Cardiac fibroblast (primary cell): ENCODE measurements around the gene NEURL1B.
"Not testable (repeated sequence)": the region's sequence is repeated elsewhere in the genome, so short reads cannot be mapped to it uniquely, and the experiment has no call there.

Source experiments
- DNase-seq, 2 donors: peaks; one replicate each; pipeline versions ENCODE4 v3.0.0 to v3.0.0-alpha.2; 2010; ENCODE audit warnings: low read depth in 2 of 2
- H3K4me3 ChIP-seq, 2 donors: replicated peaks in 1 of 2; 1 replicate in 1 of 2; 2 replicates in 1 of 2; pipeline ENCODE4 v1.5.1; 2011; ENCODE audit warnings: low read depth in 2 of 2, low read length in 2 of 2, mild to moderate bottlenecking in 2 of 2, moderate library complexity in 1 of 2
- TF ChIP-seq, protein P1 (sequence below): IDR thresholded peaks from one replicate; pipeline ENCODE4 v1.5.1; 2011; ENCODE audit warnings: low read depth, mild to moderate bottlenecking, low read length, inconsistent platforms

NEURL1B gene

GRCh38 chr5:172705576-172706084 lies 64.6 kb downstream of the NEURL1B start:
- peak in 1 of 2 donors; percentile 33 for DNase-seq
- TF ChIP-seq, protein P1, sequence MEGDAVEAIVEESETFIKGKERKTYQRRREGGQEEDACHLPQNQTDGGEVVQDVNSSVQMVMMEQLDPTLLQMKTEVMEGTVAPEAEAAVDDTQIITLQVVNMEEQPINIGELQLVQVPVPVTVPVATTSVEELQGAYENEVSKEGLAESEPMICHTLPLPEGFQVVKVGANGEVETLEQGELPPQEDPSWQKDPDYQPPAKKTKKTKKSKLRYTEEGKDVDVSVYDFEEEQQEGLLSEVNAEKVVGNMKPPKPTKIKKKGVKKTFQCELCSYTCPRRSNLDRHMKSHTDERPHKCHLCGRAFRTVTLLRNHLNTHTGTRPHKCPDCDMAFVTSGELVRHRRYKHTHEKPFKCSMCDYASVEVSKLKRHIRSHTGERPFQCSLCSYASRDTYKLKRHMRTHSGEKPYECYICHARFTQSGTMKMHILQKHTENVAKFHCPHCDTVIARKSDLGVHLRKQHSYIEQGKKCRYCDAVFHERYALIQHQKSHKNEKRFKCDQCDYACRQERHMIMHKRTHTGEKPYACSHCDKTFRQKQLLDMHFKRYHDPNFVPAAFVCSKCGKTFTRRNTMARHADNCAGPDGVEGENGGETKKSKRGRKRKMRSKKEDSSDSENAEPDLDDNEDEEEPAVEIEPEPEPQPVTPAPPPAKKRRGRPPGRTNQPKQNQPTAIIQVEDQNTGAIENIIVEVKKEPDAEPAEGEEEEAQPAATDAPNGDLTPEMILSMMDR, result no peak
- no peak overlapping the region for H3K4me3 ChIP-seq

DNA sequence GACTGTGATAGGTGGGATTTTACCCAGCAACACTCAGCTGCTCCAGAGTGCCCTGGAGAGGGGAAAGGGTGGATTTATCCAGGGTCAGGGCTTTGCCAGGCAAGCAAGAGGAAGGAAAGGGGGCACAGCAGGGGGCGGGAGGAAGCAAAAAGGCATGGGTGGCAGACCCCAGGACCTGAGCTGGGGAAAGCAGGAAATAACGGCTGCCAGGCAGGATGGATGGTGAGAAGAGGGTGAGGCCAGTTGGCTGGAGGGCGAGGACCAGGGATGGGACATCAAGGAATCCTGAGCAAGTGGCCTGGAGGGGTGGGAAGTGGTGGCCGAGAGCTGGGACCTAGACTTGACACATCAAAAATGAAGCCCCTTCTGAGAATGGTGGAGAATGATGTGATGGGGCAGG lies 65.7 kb downstream of the NEURL1B start:
- no peak for DNase-seq
- TF ChIP-seq, protein P1, result no peak
- no peak overlapping the region for H3K4me3 ChIP-seq

DNA sequence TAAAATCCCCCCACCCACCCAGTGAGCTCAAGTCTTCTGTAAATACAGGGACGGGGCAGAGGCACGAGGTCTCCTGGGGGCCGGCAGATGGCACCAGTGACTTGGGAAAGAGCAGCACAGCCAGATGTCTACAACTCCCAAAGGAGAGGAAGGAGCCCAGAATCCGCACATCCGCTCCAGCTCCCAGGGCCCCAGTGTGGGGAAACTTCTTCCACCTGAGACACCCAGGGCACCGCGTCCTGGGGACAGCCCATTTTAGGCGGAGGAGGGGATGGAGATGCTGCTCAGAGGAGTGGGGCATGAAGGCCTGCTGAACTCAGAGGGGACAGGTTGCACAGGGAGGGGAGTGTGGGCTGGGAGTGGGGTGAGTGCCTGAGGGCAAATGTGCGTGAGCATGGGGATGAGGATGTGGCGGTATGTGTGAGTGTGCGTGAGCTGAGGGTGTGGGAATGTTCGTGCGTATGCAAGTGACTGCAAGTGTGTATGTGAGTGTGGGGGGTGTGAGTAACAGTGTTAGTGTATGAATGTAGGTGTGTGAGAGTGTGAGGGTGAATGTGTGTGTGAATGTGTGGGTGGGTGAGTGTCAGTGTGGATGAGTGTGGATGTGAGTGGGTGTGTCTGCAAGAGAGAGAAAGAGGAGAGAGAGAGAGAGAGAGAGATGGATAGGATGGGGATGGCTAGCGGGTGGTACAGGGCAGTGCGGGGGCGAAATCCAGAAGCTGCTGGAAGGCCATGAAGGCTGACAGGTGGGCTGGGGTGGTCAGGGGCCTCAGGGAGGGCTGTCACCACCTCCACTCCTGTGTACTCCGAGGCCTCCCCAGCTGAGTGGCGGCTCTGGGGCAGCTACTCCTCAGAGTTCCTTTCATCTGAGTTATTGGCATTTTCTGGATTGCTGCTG lies 66.5 kb downstream of the NEURL1B start:
- no peak overlapping the region for H3K4me3 ChIP-seq
- peak; percentile 76 to 84 for DNase-seq
- TF ChIP-seq, protein P1, result peak; percentile 66

- no peak overlapping the region for H3K4me3 ChIP-seq
- TF ChIP-seq, protein P1, result no peak
Measured at GRCh38 chr5:172708183-172708505, 67.1 kb downstream of the NEURL1B start.

GRCh38 chr5:172710676-172711075 lies 69.6 kb downstream of the NEURL1B start:
- TF ChIP-seq, protein P1, result no peak
- H3K4me3 ChIP-seq, result no peak overlapping the region
- DNase-seq, result no peak

More at GRCh38 chr5:172708183-172708505, 67.1 kb downstream of the NEURL1B start:
- DNase-seq, result no peak

- DNase-seq, H3K4me3 ChIP-seq: not testable (repeated sequence)
Measured at GRCh38 chr5:172711321-172711861, 70.3 kb downstream of the NEURL1B start.

GRCh38 chr5:172712610-172713009 lies 71.5 kb downstream of the NEURL1B start:
- no peak overlapping the region for H3K4me3 ChIP-seq
- no peak for DNase-seq
- TF ChIP-seq, protein P1, result no peak
